ENCODE data around the gene ELMO1. TPM values are rescaled to one million over a fixed set of nuclear protein-coding genes. Genes with fewer than 3 reads are reported as not detected.

ELMO1 gene
- polyA plus RNA-seq, 2 of the 4 experiments (the other 2 are of a cell fraction) = 2.3 to 6.1 TPM

DNA sequence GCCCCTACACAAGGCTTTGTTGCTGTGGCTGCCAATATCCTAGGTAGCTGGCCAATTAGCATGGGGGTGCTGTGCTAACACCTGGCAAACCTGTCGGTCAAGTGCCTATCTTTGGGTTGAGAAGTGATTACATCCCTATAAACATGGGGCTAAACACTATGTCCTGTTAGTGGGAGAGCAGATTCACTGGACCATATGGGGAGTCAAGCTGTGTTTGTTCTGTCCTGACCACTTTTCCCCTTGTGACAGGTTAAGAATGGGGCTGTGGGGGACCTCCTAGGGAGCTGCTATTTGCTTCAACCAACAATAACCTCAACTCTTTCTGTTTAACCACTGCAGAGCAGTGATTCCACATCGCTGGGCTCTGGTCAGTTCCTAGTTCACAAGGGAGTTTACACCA, 572.9 kb downstream of the ELMO1 start:
- WGBS (ENCODE audit: missing lambda C conversion rate) = 49% methylated on average over 2 of the region's 2 CpGs
- Histone ChIP-seq H3K4me1 (no peaks in the 10 kb centered on the region), H3K27ac (no peak overlapping the region), H3K4me3 (no peak overlapping the region), H3K4me2 (no peak overlapping the region), H3K9me3 (no peaks in the 10 kb centered on the region)
- no peak for FAIRE-seq
- ATAC-seq = no peak
- TF ChIP-seq HEYL (CRISPR knock-in tag; IDR thresholded peaks at IDR 0.05) (no peak), KDM1A (IDR thresholded peaks at IDR 0.05; ENCODE audit: low read depth) (no peak), CEBPB (IDR thresholded peaks at IDR 0.05) (no peak), CTCF (IDR thresholded peaks at IDR 0.05) (no peak), HOXA7 (CRISPR knock-in tag; IDR thresholded peaks at IDR 0.05) (no peak), HOXB5 (CRISPR knock-in tag; IDR thresholded peaks at IDR 0.05) (no peak), NFE2L2 (conservative IDR thresholded peaks at IDR 0.05; ENCODE audit: low read length) (no peak), JUNB (IDR thresholded peaks at IDR 0.05) (no peak), ZC3H11A (IDR thresholded peaks at IDR 0.05) (no peak), KDM5A (IDR thresholded peaks at IDR 0.05) (no peak), CBX2 (IDR thresholded peaks at IDR 0.05; ENCODE audit: borderline replicate concordance, low read depth) (no peak), RAD21 (conservative IDR thresholded peaks at IDR 0.05 in 1 of 2, IDR thresholded peaks at IDR 0.05 in 1 of 2) (no peak), FOXS1 (CRISPR knock-in tag; IDR thresholded peaks at IDR 0.05) (no peak)
- TF ChIP-seq, protein P1, sequence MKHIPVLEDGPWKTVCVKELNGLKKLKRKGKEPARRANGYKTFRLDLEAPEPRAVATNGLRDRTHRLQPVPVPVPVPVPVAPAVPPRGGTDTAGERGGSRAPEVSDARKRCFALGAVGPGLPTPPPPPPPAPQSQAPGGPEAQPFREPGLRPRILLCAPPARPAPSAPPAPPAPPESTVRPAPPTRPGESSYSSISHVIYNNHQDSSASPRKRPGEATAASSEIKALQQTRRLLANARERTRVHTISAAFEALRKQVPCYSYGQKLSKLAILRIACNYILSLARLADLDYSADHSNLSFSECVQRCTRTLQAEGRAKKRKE (CRISPR knock-in tag; IDR thresholded peaks at IDR 0.05; ENCODE audit: low read depth) = no peak
- DNase-seq (ENCODE audit: low read depth in 1 of 2, low spot score in 1 of 2) = no peak
- ChIA-PET POLR2A (no interaction called here), CTCF (interaction anchor here (0.7 to 1.2 kb wide), 3 partner anchors 26 to 205 kb away, joined by 3 to 4 read pairs (median 3); no protein-coding TSS in a partner anchor)

GRCh38 chr7:36874041-36874440, 574.6 kb downstream of the ELMO1 start:
- Histone ChIP-seq H3K27ac (no peak overlapping the region), H3K4me1 (no peaks in the 10 kb centered on the region), H3K9me3 (no peaks in the 10 kb centered on the region), H3K4me2 (no peak overlapping the region), H3K4me3 (no peak overlapping the region)
- FAIRE-seq (no peak), ATAC-seq (no peak), DNase-seq (ENCODE audit: low read depth in 1 of 2, low spot score in 1 of 2) (no peak)
- CTCF ChIA-PET = no interaction called here
- WGBS (ENCODE audit: missing lambda C conversion rate) = 81% methylated on average over 2 of the region's 2 CpGs
- POLR2A ChIA-PET = no interaction called here
- TF ChIP-seq, protein P2, sequence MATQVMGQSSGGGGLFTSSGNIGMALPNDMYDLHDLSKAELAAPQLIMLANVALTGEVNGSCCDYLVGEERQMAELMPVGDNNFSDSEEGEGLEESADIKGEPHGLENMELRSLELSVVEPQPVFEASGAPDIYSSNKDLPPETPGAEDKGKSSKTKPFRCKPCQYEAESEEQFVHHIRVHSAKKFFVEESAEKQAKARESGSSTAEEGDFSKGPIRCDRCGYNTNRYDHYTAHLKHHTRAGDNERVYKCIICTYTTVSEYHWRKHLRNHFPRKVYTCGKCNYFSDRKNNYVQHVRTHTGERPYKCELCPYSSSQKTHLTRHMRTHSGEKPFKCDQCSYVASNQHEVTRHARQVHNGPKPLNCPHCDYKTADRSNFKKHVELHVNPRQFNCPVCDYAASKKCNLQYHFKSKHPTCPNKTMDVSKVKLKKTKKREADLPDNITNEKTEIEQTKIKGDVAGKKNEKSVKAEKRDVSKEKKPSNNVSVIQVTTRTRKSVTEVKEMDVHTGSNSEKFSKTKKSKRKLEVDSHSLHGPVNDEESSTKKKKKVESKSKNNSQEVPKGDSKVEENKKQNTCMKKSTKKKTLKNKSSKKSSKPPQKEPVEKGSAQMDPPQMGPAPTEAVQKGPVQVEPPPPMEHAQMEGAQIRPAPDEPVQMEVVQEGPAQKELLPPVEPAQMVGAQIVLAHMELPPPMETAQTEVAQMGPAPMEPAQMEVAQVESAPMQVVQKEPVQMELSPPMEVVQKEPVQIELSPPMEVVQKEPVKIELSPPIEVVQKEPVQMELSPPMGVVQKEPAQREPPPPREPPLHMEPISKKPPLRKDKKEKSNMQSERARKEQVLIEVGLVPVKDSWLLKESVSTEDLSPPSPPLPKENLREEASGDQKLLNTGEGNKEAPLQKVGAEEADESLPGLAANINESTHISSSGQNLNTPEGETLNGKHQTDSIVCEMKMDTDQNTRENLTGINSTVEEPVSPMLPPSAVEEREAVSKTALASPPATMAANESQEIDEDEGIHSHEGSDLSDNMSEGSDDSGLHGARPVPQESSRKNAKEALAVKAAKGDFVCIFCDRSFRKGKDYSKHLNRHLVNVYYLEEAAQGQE (IDR thresholded peaks at IDR 0.05) = no peak
- TF ChIP-seq RCOR1 (IDR thresholded peaks at IDR 0.05; ENCODE audit: low read depth, low read length) (no peak), NPAS2 (CRISPR knock-in tag; IDR thresholded peaks at IDR 0.05; ENCODE audit: borderline replicate concordance) (no peak), TP53 (CRISPR knock-in tag; IDR thresholded peaks at IDR 0.05) (no peak), MAX (IDR thresholded peaks at IDR 0.05) (no peak), FOSB (CRISPR knock-in tag; IDR thresholded peaks at IDR 0.05) (no peak), PHF8 (IDR thresholded peaks at IDR 0.05; ENCODE audit: borderline replicate concordance, low read depth) (no peak), ZFP36 (IDR thresholded peaks at IDR 0.05; ENCODE audit: borderline replicate concordance, partially characterized antibody) (no peak), POLR2AphosphoS2 (conservative IDR thresholded peaks at IDR 0.05; ENCODE audit: low read length) (no peak), EHMT2 (IDR thresholded peaks at IDR 0.05; ENCODE audit: low read depth) (no peak)

Measured in A549 (cell line).